GM12801 (cell line): ENCODE measurements around the gene ART5.

Experiments used
- TF ChIP-seq, protein P1 (sequence below): IDR thresholded peaks from one replicate; pipeline ENCODE4 v1.5.1; 2011; ENCODE audit warnings: control low read depth; ENCODE audit not compliant: insufficient read length; ENCODE audit errors: extremely low read depth

The ART5 gene

DNA sequence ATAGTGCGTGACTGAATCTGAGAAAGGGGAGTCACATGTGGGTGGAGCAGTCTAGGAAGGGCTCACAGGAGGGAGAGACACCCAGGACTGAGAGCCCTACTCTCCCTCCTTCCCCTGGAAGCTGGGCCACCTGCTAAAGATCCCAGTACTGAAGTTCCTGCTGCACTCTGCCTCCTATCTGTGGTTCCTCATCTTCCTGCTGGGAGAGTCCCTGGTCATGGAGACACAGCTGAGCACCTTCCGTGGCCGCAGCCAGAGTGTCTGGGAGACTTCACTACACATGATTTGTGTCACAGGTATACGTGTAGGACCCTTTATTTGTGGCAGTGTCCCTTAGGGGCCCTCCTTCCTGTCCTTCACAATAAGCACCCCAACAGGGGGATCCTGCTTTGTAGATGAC is 19.3 kb downstream of the ART5 start:
- TF ChIP-seq, protein P1, sequence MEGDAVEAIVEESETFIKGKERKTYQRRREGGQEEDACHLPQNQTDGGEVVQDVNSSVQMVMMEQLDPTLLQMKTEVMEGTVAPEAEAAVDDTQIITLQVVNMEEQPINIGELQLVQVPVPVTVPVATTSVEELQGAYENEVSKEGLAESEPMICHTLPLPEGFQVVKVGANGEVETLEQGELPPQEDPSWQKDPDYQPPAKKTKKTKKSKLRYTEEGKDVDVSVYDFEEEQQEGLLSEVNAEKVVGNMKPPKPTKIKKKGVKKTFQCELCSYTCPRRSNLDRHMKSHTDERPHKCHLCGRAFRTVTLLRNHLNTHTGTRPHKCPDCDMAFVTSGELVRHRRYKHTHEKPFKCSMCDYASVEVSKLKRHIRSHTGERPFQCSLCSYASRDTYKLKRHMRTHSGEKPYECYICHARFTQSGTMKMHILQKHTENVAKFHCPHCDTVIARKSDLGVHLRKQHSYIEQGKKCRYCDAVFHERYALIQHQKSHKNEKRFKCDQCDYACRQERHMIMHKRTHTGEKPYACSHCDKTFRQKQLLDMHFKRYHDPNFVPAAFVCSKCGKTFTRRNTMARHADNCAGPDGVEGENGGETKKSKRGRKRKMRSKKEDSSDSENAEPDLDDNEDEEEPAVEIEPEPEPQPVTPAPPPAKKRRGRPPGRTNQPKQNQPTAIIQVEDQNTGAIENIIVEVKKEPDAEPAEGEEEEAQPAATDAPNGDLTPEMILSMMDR, result no peak

DNA sequence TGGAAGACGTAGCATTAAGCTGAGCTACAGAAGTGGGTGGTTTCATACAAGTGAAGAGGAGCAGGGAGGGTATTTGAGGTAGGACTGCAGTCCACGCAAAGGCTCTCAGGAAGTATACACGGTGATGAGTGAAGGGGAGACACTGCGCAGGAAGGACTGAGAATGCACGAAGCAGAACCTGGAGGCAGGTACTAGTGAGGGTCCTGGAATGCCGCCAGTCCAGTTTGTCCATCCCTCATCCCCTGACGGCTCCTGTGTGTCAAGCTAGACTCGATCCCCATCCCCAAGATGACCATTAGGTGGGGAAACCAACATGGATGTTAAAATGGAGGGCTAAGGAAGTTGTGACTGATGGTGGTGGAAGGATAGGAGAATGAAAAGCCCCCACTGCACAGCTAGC is 23.8 kb downstream of the ART5 start:
- TF ChIP-seq, protein P1, result no peak

DNA sequence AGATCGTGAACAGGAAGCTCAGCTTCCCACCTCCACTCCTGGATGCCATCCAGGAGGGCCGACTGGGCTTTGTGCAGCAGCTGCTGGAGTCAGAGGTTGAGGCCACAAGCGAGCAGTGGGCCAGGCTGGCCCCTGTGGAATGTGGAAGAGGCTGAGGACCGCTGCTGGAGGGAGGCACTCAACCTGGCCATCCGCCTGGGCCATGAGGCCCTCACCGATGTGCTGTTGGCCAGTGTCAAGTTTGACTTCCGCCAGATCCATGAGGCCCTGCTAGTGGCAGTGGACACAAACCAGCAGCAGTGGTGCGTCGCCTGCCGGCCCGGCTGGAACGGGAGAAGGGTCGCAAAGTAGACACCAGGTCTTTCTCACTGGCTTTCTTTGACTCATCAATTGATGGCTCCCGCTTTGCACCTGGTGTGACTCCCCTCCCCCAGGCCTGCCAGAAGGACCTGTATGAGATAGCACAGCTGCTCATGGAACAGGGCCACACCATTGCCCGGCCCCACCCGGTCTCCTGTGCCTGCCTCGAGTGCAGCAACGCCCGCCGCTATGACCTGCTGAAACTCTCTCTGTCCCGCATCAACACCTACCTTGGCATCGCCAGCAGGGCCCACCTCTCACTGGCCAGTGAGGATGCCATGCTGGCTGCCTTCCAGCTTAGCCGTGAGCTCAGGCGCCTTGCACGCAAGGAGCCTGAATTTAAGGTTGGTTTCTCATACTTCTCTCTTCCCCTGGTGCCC is 24.9 kb downstream of the ART5 start:
- TF ChIP-seq, protein P1, result no peak

DNA sequence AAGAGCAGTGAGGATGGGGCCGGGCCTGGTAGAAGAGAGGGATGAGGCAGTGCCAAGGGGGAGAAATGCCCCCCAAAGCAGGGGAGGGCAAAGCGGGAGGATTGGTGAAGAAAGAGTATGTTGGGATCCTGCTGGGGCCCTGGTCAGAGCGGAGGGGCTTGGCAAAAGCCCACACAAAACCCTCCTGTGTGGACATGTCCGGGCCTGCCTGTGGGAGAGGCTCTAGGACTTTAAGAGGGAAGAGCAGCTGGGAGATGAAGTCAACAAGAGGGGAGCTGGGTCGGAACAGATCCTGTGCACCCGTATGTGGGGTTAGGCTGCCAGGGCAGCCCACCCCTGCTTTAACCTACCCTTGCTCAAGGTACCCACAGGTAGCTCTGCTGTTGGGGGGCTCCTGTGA is 25.8 kb downstream of the ART5 start:
- TF ChIP-seq, protein P1, result no peak

DNA sequence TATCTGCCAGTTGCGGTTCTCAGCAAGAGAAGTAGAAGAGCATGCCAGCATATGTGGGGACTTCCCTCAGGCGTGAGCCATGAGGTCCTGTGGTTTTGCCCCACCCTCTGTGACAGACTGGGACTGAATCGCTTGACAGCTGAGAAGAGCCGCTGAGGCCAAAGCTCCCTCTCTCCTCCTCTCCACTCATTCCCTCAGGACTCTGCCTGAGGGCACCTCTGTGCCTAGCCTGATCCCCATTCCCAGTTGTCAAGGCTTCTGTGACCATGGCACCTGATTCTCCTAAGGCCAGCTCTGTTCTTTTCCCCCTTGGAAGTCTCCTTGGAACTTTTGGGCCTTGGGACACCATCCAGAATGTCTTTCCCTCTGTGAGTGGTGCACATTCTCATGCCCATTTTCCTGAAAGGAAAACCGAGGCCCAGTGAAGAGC is 27.0 kb downstream of the ART5 start:
- TF ChIP-seq, protein P1, result no peak

DNA sequence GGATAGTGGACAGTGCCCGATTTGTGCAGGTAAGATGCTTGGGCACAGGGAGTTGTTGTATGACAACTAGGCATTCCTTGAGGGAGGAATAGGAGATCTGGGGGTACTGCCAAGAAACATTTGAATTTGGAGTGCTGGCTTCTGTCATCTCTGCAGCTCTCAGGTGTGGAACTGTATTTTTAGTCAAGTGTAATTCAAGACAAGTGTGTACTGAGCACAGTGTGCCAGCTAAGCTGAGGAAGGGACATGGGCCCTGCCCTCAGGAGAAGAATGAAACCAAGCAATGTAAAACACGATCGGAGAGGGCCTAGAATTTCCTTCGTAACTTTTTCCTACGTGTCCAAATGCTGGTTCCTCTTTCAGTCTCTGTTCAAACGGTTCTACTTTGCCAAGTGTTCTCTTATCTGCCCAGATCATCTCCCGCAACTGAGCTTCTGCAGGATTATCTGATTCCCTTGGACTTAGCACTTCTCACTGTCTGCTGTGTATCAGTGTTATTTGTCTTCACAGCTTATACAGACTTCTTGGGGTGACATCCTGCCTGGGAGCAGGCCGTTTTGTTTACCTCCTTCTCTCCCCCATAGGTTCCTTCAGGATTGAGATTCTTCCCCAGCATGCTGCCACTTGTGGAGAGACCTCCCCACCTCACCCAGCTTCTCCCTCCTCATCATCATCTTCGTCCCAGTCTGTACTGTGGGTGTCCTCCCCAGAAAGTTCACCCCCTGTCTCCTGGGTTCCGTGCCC is 27.6 kb downstream of the ART5 start:
- TF ChIP-seq, protein P1, result no peak

DNA sequence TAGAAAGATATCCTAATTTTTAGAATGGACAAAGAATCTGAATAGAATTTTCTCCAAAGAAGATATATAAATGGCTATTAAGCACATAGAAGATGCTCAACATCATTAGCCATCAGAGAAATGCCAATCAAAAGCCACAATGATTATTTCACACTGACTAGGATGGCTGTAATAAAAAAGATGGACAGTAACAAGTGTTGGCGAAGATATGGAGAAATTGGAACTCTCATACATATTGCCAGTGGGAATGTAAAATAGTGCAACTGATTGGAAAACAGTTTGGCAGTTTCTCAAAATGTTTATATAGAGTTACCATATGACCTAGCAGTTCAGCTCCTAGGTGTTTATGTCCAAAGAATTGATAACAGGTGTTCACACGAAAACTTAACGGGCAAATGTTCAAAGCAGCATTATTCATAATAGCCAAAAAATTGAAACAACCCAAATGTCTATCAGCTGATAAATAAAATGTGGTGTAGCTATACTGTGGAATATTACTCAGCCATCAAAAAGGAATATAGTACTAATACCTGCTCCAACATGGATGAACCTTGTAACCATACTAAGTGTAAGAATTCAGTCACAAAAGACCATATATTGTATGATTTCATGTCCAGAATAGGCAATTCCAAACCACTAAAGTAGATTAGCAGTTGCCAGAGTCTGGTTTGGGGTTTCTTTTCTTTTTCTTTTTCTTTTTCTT is 29.7 kb downstream of the ART5 start:
- TF ChIP-seq, protein P1, result no peak
